Duodenal mucosa (tissue), 2 donors: Measurements from ENCODE around the gene MYO5B.

Source experiments
- H3K27ac ChIP-seq: one replicate; pipeline ENCODE4 v1.7.0; 2013; ENCODE audit warnings: low read depth, low read length
- H3K27me3 ChIP-seq, 2 donors: one replicate each; pipeline ENCODE4 v1.7.0; 2013; ENCODE audit warnings: low read length in 2 of 2, control low read depth in 1 of 2; ENCODE audit not compliant: insufficient read depth in 2 of 2, control insufficient read depth in 1 of 2
- H3K36me3 ChIP-seq, 2 donors: one replicate each; pipeline ENCODE4 v1.7.0; 2013; ENCODE audit warnings: low read length in 2 of 2, control low read depth in 1 of 2; ENCODE audit not compliant: insufficient read depth in 2 of 2, control insufficient read depth in 1 of 2
- H3K4me1 ChIP-seq, 2 donors: one replicate each; pipeline ENCODE4 v1.7.0; 2013; ENCODE audit warnings: low read length in 2 of 2, control low read depth in 1 of 2; ENCODE audit not compliant: insufficient read depth in 2 of 2, control insufficient read depth in 1 of 2
- H3K4me3 ChIP-seq, 2 donors: one replicate each; pipeline ENCODE4 v1.7.0; 2013; ENCODE audit warnings: low read length in 2 of 2, low read depth in 1 of 2
- H3K9ac ChIP-seq, 2 donors: one replicate each; pipeline ENCODE4 v1.7.0; 2013; ENCODE audit warnings: low read length in 2 of 2, low read depth in 1 of 2
- H3K9me3 ChIP-seq, 2 donors: one replicate each; pipeline ENCODE4 v1.7.0; 2013; ENCODE audit warnings: low read length in 2 of 2, control low read depth in 1 of 2; ENCODE audit not compliant: control insufficient read depth in 1 of 2

Gene MYO5B

DNA sequence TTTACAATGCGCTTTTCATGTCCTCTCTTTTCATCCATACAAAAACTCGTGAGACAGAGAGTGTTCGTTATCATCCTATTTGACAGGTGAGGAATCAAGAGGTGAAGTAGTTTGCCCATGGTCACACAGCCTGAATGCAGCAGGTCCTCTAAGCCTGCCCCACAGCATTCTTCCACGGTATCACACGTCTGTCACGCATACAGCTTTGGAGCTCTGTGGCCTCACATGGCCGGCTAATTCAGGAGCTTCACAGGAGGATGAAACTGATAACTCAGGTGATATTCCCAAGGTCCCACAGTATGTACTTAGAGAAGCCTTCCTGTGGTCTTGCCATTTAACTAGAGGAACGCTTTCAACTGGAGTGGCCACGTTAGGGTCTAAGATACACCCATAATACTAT, 59.0 kb downstream of the MYO5B start:
- H3K4me3 ChIP-seq: no peak overlapping the region
- H3K4me1 ChIP-seq: peaks cover 7 to 17% of the 10 kb centered on the region in 2 donors
- H3K36me3 ChIP-seq: no peaks in the 10 kb centered on the region
- no peak overlapping the region for H3K27ac ChIP-seq
- no peak overlapping the region for H3K9ac ChIP-seq
- H3K9me3 ChIP-seq: no peaks in the 10 kb centered on the region
- H3K27me3 ChIP-seq: peaks cover 0 to 2% of the 10 kb centered on the region in 2 donors

DNA sequence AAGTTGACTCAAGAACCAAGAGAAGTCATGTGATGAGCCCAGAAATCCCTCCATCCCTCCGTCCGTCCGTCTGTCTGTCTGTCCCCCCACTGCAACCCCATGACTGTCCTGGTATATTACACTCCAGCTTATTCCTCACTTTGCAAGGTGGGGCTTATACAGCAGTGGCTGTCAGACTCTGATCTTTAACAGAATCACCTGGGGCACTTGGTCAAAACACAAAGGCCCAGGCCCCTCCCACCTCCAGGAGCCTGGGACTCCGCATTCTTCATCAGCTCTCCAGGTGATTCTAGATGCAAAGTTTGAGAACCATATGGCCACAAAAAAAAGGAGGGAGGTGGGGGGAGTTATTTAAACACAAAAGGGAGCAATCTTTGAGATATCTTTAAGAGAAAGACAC, 61.4 kb downstream of the MYO5B start:
- H3K9me3 ChIP-seq: no peaks in the 10 kb centered on the region
- no peak overlapping the region for H3K9ac ChIP-seq
- peaks cover 28 to 41% of the 10 kb centered on the region in 2 donors for H3K4me1 ChIP-seq
- H3K27ac ChIP-seq: no peak overlapping the region
- H3K27me3 ChIP-seq: peaks cover 0 to 2% of the 10 kb centered on the region in 2 donors
- no peaks in the 10 kb centered on the region for H3K36me3 ChIP-seq
- no peak overlapping the region for H3K4me3 ChIP-seq

DNA sequence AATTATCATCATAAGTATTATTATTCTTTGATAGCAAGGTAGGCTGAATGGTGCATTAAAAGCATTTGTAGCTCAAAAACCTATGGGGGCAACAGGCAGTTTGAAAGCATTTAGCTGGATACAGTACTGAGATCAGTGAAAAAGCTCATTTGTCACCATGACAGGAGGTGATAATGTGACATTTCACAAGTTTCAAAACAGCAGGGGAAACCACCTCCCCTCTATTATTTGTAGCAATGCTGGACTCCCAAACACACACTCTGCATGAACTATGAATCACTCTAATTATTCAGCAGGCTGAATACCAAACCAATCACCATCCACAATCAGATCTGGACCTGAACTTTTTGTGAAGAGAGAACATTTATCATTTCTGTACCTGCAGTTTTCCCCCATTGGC, 63.4 kb downstream of the MYO5B start:
- no peaks in the 10 kb centered on the region for H3K9me3 ChIP-seq
- H3K27ac ChIP-seq: no peak overlapping the region
- H3K36me3 ChIP-seq: no peaks in the 10 kb centered on the region
- no peak overlapping the region for H3K9ac ChIP-seq
- no peak overlapping the region for H3K4me3 ChIP-seq
- H3K27me3 ChIP-seq: no peaks in the 10 kb centered on the region
- peaks cover 41 to 60% of the 10 kb centered on the region in 2 donors for H3K4me1 ChIP-seq

DNA sequence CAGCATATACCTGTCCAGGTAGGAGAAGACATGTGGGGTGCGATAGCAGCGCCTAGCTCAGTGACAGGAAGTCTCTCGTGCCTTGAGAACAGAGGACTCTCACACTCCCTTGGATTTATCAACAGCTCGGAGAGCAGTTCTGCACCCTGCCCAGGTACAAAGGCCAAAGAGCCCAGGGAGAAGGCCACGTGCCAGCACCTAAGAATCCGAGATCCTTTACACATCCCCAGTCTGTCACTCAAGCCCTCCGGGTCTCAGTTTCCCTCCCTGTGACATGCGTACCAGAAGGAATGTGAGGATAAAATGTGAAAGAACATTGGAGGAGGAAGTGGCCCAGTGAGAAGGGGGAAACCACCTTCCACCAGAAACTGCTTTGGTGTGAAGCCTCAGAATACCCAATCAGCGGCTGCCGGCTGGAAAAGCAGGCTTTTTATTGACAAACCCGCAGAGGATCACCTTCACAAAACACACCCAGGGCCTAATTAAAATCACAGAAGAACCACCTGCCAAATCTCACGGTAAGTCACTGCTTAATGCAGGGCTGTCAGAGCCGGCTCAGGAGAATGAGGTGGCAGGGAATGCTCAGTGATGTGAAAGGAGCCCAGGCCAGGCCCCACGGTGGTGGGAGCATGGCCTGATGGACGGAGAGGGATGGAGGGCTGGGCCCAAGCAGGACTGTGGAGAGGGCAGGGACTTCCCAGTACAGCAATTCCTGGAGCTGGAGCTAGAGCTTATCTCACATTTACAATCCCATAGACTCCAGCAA, 66.3 kb downstream of the MYO5B start:
- Histone ChIP-seq H3K4me3 (peak overlapping the region; percentile 37 to 48), H3K9ac (peak overlapping the region; percentile 15 to 21), H3K27me3 (no peaks in the 10 kb centered on the region), H3K9me3 (no peaks in the 10 kb centered on the region), H3K27ac (peak overlapping the region; percentile 53), H3K4me1 (peaks cover 41 to 63% of the 10 kb centered on the region in 2 donors), H3K36me3 (no peaks in the 10 kb centered on the region)

- H3K27me3 ChIP-seq: no peaks in the 10 kb centered on the region
- H3K9me3 ChIP-seq: no peaks in the 10 kb centered on the region
- H3K4me3 ChIP-seq: no peak overlapping the region
- H3K4me1 ChIP-seq: peaks cover 41 to 63% of the 10 kb centered on the region in 2 donors
- H3K9ac ChIP-seq: peak overlapping the region in 1 of 2 donors; percentile 21
- H3K36me3 ChIP-seq: no peaks in the 10 kb centered on the region
- no peak overlapping the region for H3K27ac ChIP-seq
Observed at GRCh38 chr18:50127516-50128210, 67.3 kb downstream of the MYO5B start.

DNA sequence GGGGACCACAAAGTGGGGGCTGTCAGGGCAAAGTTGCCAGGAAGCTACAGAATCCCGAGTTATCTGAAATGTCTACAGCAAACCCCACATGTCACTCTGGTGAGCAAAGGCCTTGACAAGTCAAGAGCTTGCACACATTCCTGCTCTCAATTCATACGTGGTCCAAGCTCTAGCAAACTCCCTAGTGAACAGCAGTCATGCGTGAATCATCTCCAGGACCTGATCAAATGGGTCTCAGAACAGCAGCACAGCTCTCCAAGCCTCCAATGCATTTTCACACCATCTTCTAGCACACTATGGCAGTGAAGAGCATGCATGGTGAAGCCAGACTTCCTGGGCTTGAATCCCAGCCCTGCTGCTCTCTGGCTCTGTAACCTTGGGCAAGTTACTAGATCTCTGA, 68.5 kb downstream of the MYO5B start:
- H3K36me3 ChIP-seq: no peaks in the 10 kb centered on the region

DNA sequence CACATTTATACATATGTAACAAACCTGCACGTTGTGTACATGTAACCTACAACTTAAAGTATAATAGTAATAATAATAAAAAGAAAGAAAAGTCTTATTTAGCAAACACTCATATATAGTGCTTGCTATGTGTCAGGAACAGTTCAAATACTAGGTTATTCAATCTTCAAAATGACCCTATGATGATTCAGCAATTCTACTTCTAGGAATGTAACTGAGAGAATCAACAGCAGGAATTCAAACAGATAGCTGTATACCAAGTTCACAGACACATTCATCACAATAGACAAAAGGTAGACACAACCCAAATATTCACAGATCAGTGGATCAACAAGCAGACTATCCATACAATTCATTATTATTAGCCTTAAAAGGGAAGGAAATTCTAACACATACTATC, 69.5 kb downstream of the MYO5B start:
- no peaks in the 10 kb centered on the region for H3K9me3 ChIP-seq
- peaks cover 33 to 42% of the 10 kb centered on the region in 2 donors for H3K4me1 ChIP-seq
- peaks cover 0 to under 1% of the 10 kb centered on the region in 2 donors for H3K27me3 ChIP-seq
- H3K9ac ChIP-seq: no peak overlapping the region
- no peaks in the 10 kb centered on the region for H3K36me3 ChIP-seq
- H3K27ac ChIP-seq: no peak overlapping the region
- no peak overlapping the region for H3K4me3 ChIP-seq

More for the DNA sequence above, 68.5 kb downstream of the MYO5B start:
- Histone ChIP-seq H3K27ac (no peak overlapping the region), H3K9me3 (no peaks in the 10 kb centered on the region), H3K4me3 (no peak overlapping the region), H3K27me3 (no peaks in the 10 kb centered on the region), H3K4me1 (peaks cover 38 to 52% of the 10 kb centered on the region in 2 donors), H3K9ac (no peak overlapping the region)

- H3K9me3 ChIP-seq: no peaks in the 10 kb centered on the region
- no peaks in the 10 kb centered on the region for H3K36me3 ChIP-seq
- H3K27me3 ChIP-seq: peaks cover 0 to 3% of the 10 kb centered on the region in 2 donors
- H3K4me1 ChIP-seq: peaks cover 0 to 13% of the 10 kb centered on the region in 2 donors
- no peak overlapping the region for H3K9ac ChIP-seq
- no peak overlapping the region for H3K27ac ChIP-seq
- H3K4me3 ChIP-seq: no peak overlapping the region
Observed at GRCh38 chr18:50119296-50119695, 75.7 kb downstream of the MYO5B start.

GRCh38 chr18:50117863-50118262, 77.1 kb downstream of the MYO5B start:
- Histone ChIP-seq H3K9ac (no peak overlapping the region), H3K27ac (no peak overlapping the region), H3K9me3 (no peaks in the 10 kb centered on the region), H3K4me3 (no peak overlapping the region), H3K36me3 (no peaks in the 10 kb centered on the region), H3K4me1 (peaks cover 0 to 23% of the 10 kb centered on the region in 2 donors), H3K27me3 (peaks cover 0 to 3% of the 10 kb centered on the region in 2 donors)

- Histone ChIP-seq H3K9me3 (no peaks in the 10 kb centered on the region), H3K27ac (no peak overlapping the region), H3K4me1 (peaks cover 0 to 33% of the 10 kb centered on the region in 2 donors), H3K36me3 (no peaks in the 10 kb centered on the region), H3K9ac (no peak overlapping the region), H3K27me3 (no peaks in the 10 kb centered on the region), H3K4me3 (no peak overlapping the region)
Observed at GRCh38 chr18:50115095-50115494, 79.9 kb downstream of the MYO5B start.
